GM12878 (cell line): ENCODE measurements around the gene VAC14. TPM values are rescaled to one million over a fixed set of nuclear protein-coding genes. Genes with fewer than 3 reads are reported as not detected.
A peak's percentile ranks its signal among the peaks of the same experiment; 100 is the strongest.

ENCODE experiments used
- ATAC-seq: fragments of 200-7000 bp; cut with Tn5 transposase; 3 replicates; pipeline ENCODE4 v1.9.1; 2020; ENCODE audit warnings: mild to moderate bottlenecking, moderate library complexity
- BruUV-seq: library from RNA; stranded (reverse); fragments of 400-500 nt; replicated peaks from 2 replicates; lab custom pipeline; 2021; lab: Mats Ljungman, UMichigan
- CTCF ChIA-PET: fragments of 300-600 bp; sonication (Branson Sonifier 250); formaldehyde crosslinking; extraction: SDS; loops from one replicate; lab custom pipeline; 2021; ENCODE audit warnings: inconsistent platforms; lab: Yijun Ruan, JAX
- POLR2A ChIA-PET: fragments of 350-600 bp; formaldehyde crosslinking; extraction: SDS; loops from one replicate; lab custom pipeline; 2021; ENCODE audit warnings: inconsistent platforms; lab: Charles Lee
- RAD21 ChIA-PET: fragments of 300-600 bp; sonication (Branson Sonifier 250); formaldehyde crosslinking; loops from one replicate; lab custom pipeline; 2023; ENCODE audit warnings: antibody characterized with exemption; ENCODE audit not compliant: unreplicated experiment; lab: Charles Lee
- SMC1A ChIA-PET: fragments of 300-600 bp; sonication (Branson Sonifier 250); formaldehyde crosslinking; loops from one replicate; lab custom pipeline; 2023; ENCODE audit not compliant: unreplicated experiment, uncharacterized antibody; lab: Charles Lee
- DNase-seq: peaks from one replicate; pipeline ENCODE4 v3.0.0-alpha.2; 2011; ENCODE audit warnings: low read depth, low spot score
- FAIRE-seq: peaks from 3 replicates; lab custom pipeline; 2011; peaks lifted over from hg19 to GRCh38; lab: Jason Lieb, UNC
- H2AFZ ChIP-seq: 2 replicates; pipeline ENCODE4 v1.6.0; 2011; ENCODE audit warnings: low read depth, low read length, control low read depth; ENCODE audit not compliant: control insufficient read depth
- H3K27ac ChIP-seq: 2 replicates; pipeline ENCODE4 v1.5.1; 2011; ENCODE audit warnings: control low read depth; ENCODE audit not compliant: control insufficient read depth, insufficient read depth
- H3K27me3 ChIP-seq, 2 experiments: replicated peaks in 1 of 2; 2 replicates each; pipeline versions ENCODE4 v1.6.0 to v1.6.1; 2011; ENCODE audit warnings: low read length in 1 of 2; ENCODE audit not compliant: control insufficient read depth in 2 of 2, insufficient read depth in 2 of 2
- H3K36me3 ChIP-seq, 2 experiments: 2 replicates each; pipeline ENCODE4 v1.5.1; 2011; ENCODE audit warnings: low read length in 1 of 2; ENCODE audit not compliant: control insufficient read depth in 2 of 2, insufficient read depth in 2 of 2
- H3K4me1 ChIP-seq: 2 replicates; pipeline ENCODE4 v1.6.1; 2011; ENCODE audit warnings: mild to moderate bottlenecking, low read length, moderate library complexity, mixed read lengths; ENCODE audit not compliant: control insufficient read depth, insufficient read depth
- H3K4me2 ChIP-seq: 2 replicates; pipeline ENCODE4 v1.6.0; 2011; ENCODE audit warnings: control low read depth; ENCODE audit not compliant: control insufficient read depth, insufficient read depth
- H3K4me3 ChIP-seq: fragments of 200-600 bp; sonication (generic); 2 replicates; pipeline ENCODE4 v1.5.1; 2016
- H3K79me2 ChIP-seq: 2 replicates; pipeline ENCODE4 v1.6.0; 2011; ENCODE audit warnings: low read length; ENCODE audit not compliant: control insufficient read depth, insufficient read depth
- H3K9ac ChIP-seq: 2 replicates; pipeline ENCODE4 v1.8.0; 2011; ENCODE audit warnings: low read length, control low read depth, mixed read lengths; ENCODE audit not compliant: control insufficient read depth, insufficient read depth
- H3K9me3 ChIP-seq: replicated peaks from 3 replicates; pipeline ENCODE4 v1.5.1; 2011; ENCODE audit warnings: mild to moderate bottlenecking, low read length; ENCODE audit not compliant: control insufficient read depth, insufficient read depth
- H4K20me1 ChIP-seq: 2 replicates; pipeline ENCODE4 v1.6.0; 2011; ENCODE audit not compliant: control insufficient read depth, insufficient read depth
- ASH2L ChIP-seq: fragments of 300-600, 200-600 bp; sonication (generic); IDR thresholded peaks from 2 replicates; pipeline ENCODE4 v1.6.1; 2017; ENCODE audit warnings: low read depth, mild to moderate bottlenecking, borderline replicate concordance
- CBX3 ChIP-seq: fragments of 200-600 bp; sonication (generic); IDR thresholded peaks from 2 replicates; pipeline ENCODE4 v1.6.1; 2016; ENCODE audit warnings: low read depth, borderline replicate concordance
- E4F1 ChIP-seq: fragments of 450-650 bp; IDR thresholded peaks from 2 replicates; pipeline ENCODE4 v1.6.1; 2018; ENCODE audit warnings: borderline replicate concordance, mild to moderate bottlenecking; ENCODE audit not compliant: partially characterized antibody
- EP300 ChIP-seq, 2 experiments: fragments of 150-350 bp in 1 of 2; IDR thresholded peaks; 2 replicates each; pipeline ENCODE4 v1.6.1; 2011 to 2012; ENCODE audit warnings: low read depth in 2 of 2, low read length in 2 of 2, borderline replicate concordance in 1 of 2, improper control_type of control experiment in 1 of 2, inconsistent platforms in 1 of 2; ENCODE audit not compliant: control insufficient read depth in 1 of 2
- ETV6 ChIP-seq, 2 experiments: fragments of 450-650 bp in 1 of 2; IDR thresholded peaks in 1 of 2; conservative IDR thresholded peaks in 1 of 2; 2 replicates each; pipeline ENCODE4 v1.6.1; 2014; ENCODE audit warnings: antibody characterized with exemption in 1 of 2, borderline replicate concordance in 1 of 2, low read depth in 1 of 2, mild to moderate bottlenecking in 1 of 2, moderate library complexity in 1 of 2
- JUND ChIP-seq: IDR thresholded peaks from 2 replicates; pipeline ENCODE4 v1.6.1; 2012; ENCODE audit warnings: low read depth, mild to moderate bottlenecking, low read length, improper control_type of control experiment, moderate library complexity
- KDM1A ChIP-seq: fragments of 200-600 bp; sonication (generic); IDR thresholded peaks from 2 replicates; pipeline ENCODE4 v1.6.1; 2016; ENCODE audit warnings: borderline replicate concordance
- RAD21 ChIP-seq: IDR thresholded peaks from 2 replicates; pipeline ENCODE4 v1.6.1; 2011; ENCODE audit warnings: mild to moderate bottlenecking, low read depth, low read length, moderate library complexity; ENCODE audit not compliant: insufficient read depth
- RBBP5 ChIP-seq: fragments of 200-600 bp; sonication (generic); conservative IDR thresholded peaks from 2 replicates; pipeline ENCODE4 v1.6.1; 2016
- TCF3 ChIP-seq: IDR thresholded peaks from 2 replicates; pipeline ENCODE4 v1.6.1; 2012; ENCODE audit warnings: low read depth, mild to moderate bottlenecking, low read length, borderline replicate concordance; ENCODE audit not compliant: insufficient read depth
- USF1 ChIP-seq: IDR thresholded peaks from 2 replicates; pipeline ENCODE4 v1.6.1; 2011; ENCODE audit warnings: borderline replicate concordance, low read depth, mild to moderate bottlenecking, moderate library complexity, mixed read lengths, low read length; ENCODE audit not compliant: insufficient read depth; ENCODE audit errors: extremely low read length
- ZBTB11 ChIP-seq: fragments of 450-650 bp; formaldehyde crosslinking; IDR thresholded peaks from 2 replicates; pipeline ENCODE4 v1.5.0; 2022; ENCODE audit warnings: mild to moderate bottlenecking, missing genetic modification characterization
- WGBS: methylation state at CpG from one replicate; pipeline ENCODE4 v1.1.6; 2016; ENCODE audit warnings: low lambda C conversion rate; ENCODE audit not compliant: insufficient replicate concordance, insufficient coverage; ENCODE audit errors: missing lambda C conversion rate; 5-methylcytosine and 5-hydroxymethylcytosine counted together
- in situ Hi-C: fragments of 300-500 bp; cut with MboI; formaldehyde crosslinking; loops from 9 replicates; pipeline ENCODE4 v1.14.3; 2018; ENCODE audit warnings: mixed read lengths
- intact Hi-C: fragments of 100-400 bp; cut with micrococcal nuclease; formaldehyde crosslinking; loops from one replicate; pipeline ENCODE4 v1.14.2; 2022; ENCODE audit not compliant: unreplicated experiment
- polyA plus RNA-seq, 11 experiments: library from polyadenylated mRNA; depleted of rRNA in 4 of 11; unstranded in 6 of 11; stranded (reverse) in 5 of 11; fragments of >200 nt; fragmentation: Nextera tagmentation in 4 of 11; fragmentation: Illumina TruSeq in 1 of 11; extraction: Ambion mirVana in 4 of 11; extraction: Trizol in 1 of 11; gene quantifications; 1 replicate in 1 of 11; 2 replicates in 10 of 11; pipeline versions ENCODE4 v1.2.1 to v1.2.3, GENCODE V29; 2011 to 2016; ENCODE audit warnings: inconsistent platforms in 2 of 11, missing spikeins in 2 of 11, low read depth in 1 of 11
- total RNA-seq, 4 experiments: library from RNA; depleted of rRNA in 3 of 4; stranded (reverse); fragments of >200 nt in 3 of 4; fragmentation: Illumina TruSeq in 1 of 4; extraction: Trizol in 1 of 4; gene quantifications; 2 replicates each; pipeline versions ENCODE4 v1.2.1 to v1.2.3, GENCODE V29; 2013 to 2021
- TF ChIP-seq, protein P1 (sequence below): fragments of 450-650 bp; IDR thresholded peaks from 2 replicates; pipeline ENCODE4 v1.6.1; 2017; ENCODE audit warnings: low read depth, mild to moderate bottlenecking, moderate library complexity

VAC14 gene
- total and polyA plus RNA-seq, 10 of the 15 experiments (the other 5 are each of a cell fraction or from before 2014, with no cell fraction given), result 1.3 to 45.5 (median 25.5) TPM

- Histone ChIP-seq H3K4me1 (no peaks in the 10 kb centered on the region), H3K4me2 (no peak overlapping the region), H3K27ac (no peak overlapping the region), H4K20me1 (no peaks in the 10 kb centered on the region), H3K79me2 (no peaks in the 10 kb centered on the region), H2AFZ (no peak overlapping the region), H3K27me3 (no peaks in the 10 kb centered on the region), H3K9me3 (no peaks in the 10 kb centered on the region), H3K36me3 (no peaks in the 10 kb centered on the region), H3K4me3 (no peak overlapping the region), H3K9ac (no peak overlapping the region)
- peak; percentile 54 for ATAC-seq
- POLR2A ChIA-PET, result no interaction called here
- BruUV-seq, result no TSS peak
- FAIRE-seq, result no peak
- intact Hi-C loops (no loop called here), in situ Hi-C loops (no loop called here)
- WGBS, result 28% methylated on average over 10 of the region's 10 CpGs
- RAD21 ChIA-PET, result no interaction called here
- SMC1A ChIA-PET, result no interaction called here
- CTCF ChIA-PET, result no interaction called here
- no peak for DNase-seq
- no peak for TF ChIP-seq KDM1A
- no peak for TF ChIP-seq ASH2L
- no peak for TF ChIP-seq TCF3
- TF ChIP-seq, protein P1, sequence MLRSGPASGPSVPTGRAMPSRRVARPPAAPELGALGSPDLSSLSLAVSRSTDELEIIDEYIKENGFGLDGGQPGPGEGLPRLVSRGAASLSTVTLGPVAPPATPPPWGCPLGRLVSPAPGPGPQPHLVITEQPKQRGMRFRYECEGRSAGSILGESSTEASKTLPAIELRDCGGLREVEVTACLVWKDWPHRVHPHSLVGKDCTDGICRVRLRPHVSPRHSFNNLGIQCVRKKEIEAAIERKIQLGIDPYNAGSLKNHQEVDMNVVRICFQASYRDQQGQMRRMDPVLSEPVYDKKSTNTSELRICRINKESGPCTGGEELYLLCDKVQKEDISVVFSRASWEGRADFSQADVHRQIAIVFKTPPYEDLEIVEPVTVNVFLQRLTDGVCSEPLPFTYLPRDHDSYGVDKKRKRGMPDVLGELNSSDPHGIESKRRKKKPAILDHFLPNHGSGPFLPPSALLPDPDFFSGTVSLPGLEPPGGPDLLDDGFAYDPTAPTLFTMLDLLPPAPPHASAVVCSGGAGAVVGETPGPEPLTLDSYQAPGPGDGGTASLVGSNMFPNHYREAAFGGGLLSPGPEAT, result no peak
- peak; percentile 26; the same call in 1 of the 2 replicates for TF ChIP-seq RAD21
- no peak for TF ChIP-seq EP300 (IDR thresholded peaks at IDR 0.05; ENCODE audit: borderline replicate concordance in 1 of 2, control insufficient read depth in 1 of 2, low read depth in 2 of 2, low read length in 2 of 2)
- TF ChIP-seq ETV6 (conservative IDR thresholded peaks at IDR 0.05 in 1 of 2, IDR thresholded peaks at IDR 0.05 in 1 of 2; ENCODE audit: borderline replicate concordance in 1 of 2, low read depth in 1 of 2), result peak in 1 of 2 experiments; percentile 53; a peak in 1 of 4 replicates
- no peak for TF ChIP-seq USF1
- TF ChIP-seq JUND, result no peak
- peak; percentile 38 for TF ChIP-seq E4F1
- TF ChIP-seq RBBP5, result no peak
- TF ChIP-seq ZBTB11 (CRISPR knock-in tag), result no peak
- no peak for TF ChIP-seq CBX3
Measured at GRCh38 chr16:70644763-70645597, 156.0 kb downstream of the VAC14 start.
